DND-41 (cell line): ENCODE results near the gene THEM4.
A peak's percentile ranks its signal among the peaks of the same experiment; 100 is the strongest.

Experiments used
- ATAC-seq: fragments of 200-7000 bp; cut with Tn5 transposase; 3 replicates; pipeline ENCODE4 v1.9.1; 2021; ENCODE audit warnings: low read depth; ENCODE audit not compliant: insufficient read depth
- DNase-seq: peaks from one replicate; pipeline ENCODE4 v3.0.0-alpha.2; 2020
- H2AFZ ChIP-seq: 2 replicates; pipeline ENCODE4 v1.6.0; 2012; ENCODE audit warnings: low read depth, low read length
- H3K27ac ChIP-seq: 2 replicates; pipeline ENCODE4 v1.5.1; 2012; ENCODE audit warnings: low read length, inconsistent platforms
- H3K27me3 ChIP-seq: fragments of 200-600 bp; sonication (generic); 2 replicates; pipeline ENCODE4 v1.6.0; 2012; ENCODE audit warnings: low read length, mild to moderate bottlenecking, inconsistent platforms; ENCODE audit not compliant: insufficient read depth, poor library complexity
- H3K36me3 ChIP-seq: 2 replicates; pipeline ENCODE4 v1.5.1; 2012; ENCODE audit warnings: low read length, inconsistent platforms; ENCODE audit not compliant: insufficient read depth
- H3K4me1 ChIP-seq: 2 replicates; pipeline ENCODE4 v1.5.1; 2012; ENCODE audit warnings: mild to moderate bottlenecking, low read length; ENCODE audit not compliant: insufficient read depth
- H3K4me2 ChIP-seq: 2 replicates; pipeline ENCODE4 v1.6.0; 2012; ENCODE audit warnings: mild to moderate bottlenecking, moderate library complexity, low read length, inconsistent platforms; ENCODE audit not compliant: insufficient read depth
- H3K4me3 ChIP-seq, 2 experiments: fragments of 200-600 bp in 1 of 2; shearing (Covaris generic) in 1 of 2; 2 replicates each; pipeline ENCODE4 v1.5.1; 2012 to 2016; ENCODE audit warnings: inconsistent platforms in 2 of 2, low read length in 2 of 2, mild to moderate bottlenecking in 2 of 2, low read depth in 1 of 2, moderate library complexity in 1 of 2
- H3K79me2 ChIP-seq: 2 replicates; pipeline ENCODE4 v1.6.0; 2012; ENCODE audit warnings: low read length, inconsistent platforms; ENCODE audit not compliant: insufficient read depth
- H3K9ac ChIP-seq: 2 replicates; pipeline ENCODE4 v1.6.0; 2012; ENCODE audit warnings: low read depth, mild to moderate bottlenecking, inconsistent platforms, low read length, moderate library complexity
- H3K9me3 ChIP-seq: 2 replicates; pipeline ENCODE4 v1.5.1; 2012; ENCODE audit warnings: low read length, moderate library complexity, mild to moderate bottlenecking, inconsistent platforms; ENCODE audit not compliant: insufficient read depth, severe bottlenecking
- H4K20me1 ChIP-seq: 2 replicates; pipeline ENCODE4 v1.6.0; 2012; ENCODE audit warnings: low read length; ENCODE audit not compliant: insufficient read depth
- CTCF ChIP-seq: IDR thresholded peaks from 2 replicates; pipeline ENCODE4 v1.5.1; 2012; ENCODE audit warnings: borderline replicate concordance, low read length, moderate library complexity, mild to moderate bottlenecking; ENCODE audit not compliant: poor library complexity, severe bottlenecking; ENCODE audit errors: extremely low read depth
- EZH2 ChIP-seq: IDR thresholded peaks from 3 replicates; pipeline ENCODE4 v1.6.1; 2012; ENCODE audit warnings: borderline replicate concordance, low read depth, mild to moderate bottlenecking, moderate library complexity, low read length, inconsistent platforms; ENCODE audit not compliant: severe bottlenecking

Gene THEM4

GRCh38 chr1:151948506-151948905 lies 39.2 kb upstream of the THEM4 start:
- no peak for DNase-seq
- Histone ChIP-seq H2AFZ (no peak overlapping the region), H3K9ac (no peak overlapping the region), H3K4me3 (no peak overlapping the region), H4K20me1 (0 out of 2 replicates have a peak, but pooled peaks cover 3% of the 10 kb centered on the region), H3K4me2 (no peak overlapping the region), H3K4me1 (no peaks in the 10 kb centered on the region), H3K9me3 (no peaks in the 10 kb centered on the region), H3K27ac (no peak overlapping the region), H3K79me2 (no peaks in the 10 kb centered on the region), H3K36me3 (no peaks in the 10 kb centered on the region), H3K27me3 (peaks cover 38% of the 10 kb centered on the region)
- TF ChIP-seq CTCF (no peak), EZH2 (no peak)
- no peak for ATAC-seq

GRCh38 chr1:151947140-151947539 lies 37.8 kb upstream of the THEM4 start:
- H3K4me1 ChIP-seq = no peaks in the 10 kb centered on the region
- no peak for DNase-seq
- ATAC-seq = no peak
- no peak overlapping the region for H3K27ac ChIP-seq
- no peaks in the 10 kb centered on the region for H3K9me3 ChIP-seq
- H3K79me2 ChIP-seq = no peaks in the 10 kb centered on the region
- TF ChIP-seq EZH2 = no peak
- no peak for TF ChIP-seq CTCF
- H3K9ac ChIP-seq = no peak overlapping the region
- peaks cover 36% of the 10 kb centered on the region for H3K27me3 ChIP-seq
- H4K20me1 ChIP-seq = 0 out of 2 replicates have a peak, but pooled peaks cover 3% of the 10 kb centered on the region
- H2AFZ ChIP-seq = no peak overlapping the region
- H3K4me3 ChIP-seq = no peak overlapping the region
- no peaks in the 10 kb centered on the region for H3K36me3 ChIP-seq
- H3K4me2 ChIP-seq = no peak overlapping the region

- 0 out of 2 replicates have a peak, but pooled peaks cover 3% of the 10 kb centered on the region for H4K20me1 ChIP-seq
- H3K79me2 ChIP-seq = no peaks in the 10 kb centered on the region
- no peak for TF ChIP-seq EZH2
- no peak overlapping the region for H3K4me2 ChIP-seq
- peak; percentile 45; the same call in 1 of the 3 replicates for ATAC-seq
- H2AFZ ChIP-seq = no peak overlapping the region
- H3K9me3 ChIP-seq = no peaks in the 10 kb centered on the region
- no peaks in the 10 kb centered on the region for H3K4me1 ChIP-seq
- H3K27ac ChIP-seq = no peak overlapping the region
- no peak overlapping the region for H3K4me3 ChIP-seq
- H3K27me3 ChIP-seq = peaks cover 43% of the 10 kb centered on the region
- H3K9ac ChIP-seq = no peak overlapping the region
- peak; percentile 24 for DNase-seq
- H3K36me3 ChIP-seq = no peaks in the 10 kb centered on the region
Measured at GRCh38 chr1:151945725-151946722, 36.7 kb upstream of the THEM4 start.
